NCI-H446 treated with DMSO at 0.1 percent for 48 hours (cell line): Measurements from ENCODE around the gene ADAMTS8.

ENCODE experiments used
- DNase-seq: peaks from one replicate; lab custom pipeline; 2025; lab: John Stamatoyannopoulos, UW

ADAMTS8 gene

DNA sequence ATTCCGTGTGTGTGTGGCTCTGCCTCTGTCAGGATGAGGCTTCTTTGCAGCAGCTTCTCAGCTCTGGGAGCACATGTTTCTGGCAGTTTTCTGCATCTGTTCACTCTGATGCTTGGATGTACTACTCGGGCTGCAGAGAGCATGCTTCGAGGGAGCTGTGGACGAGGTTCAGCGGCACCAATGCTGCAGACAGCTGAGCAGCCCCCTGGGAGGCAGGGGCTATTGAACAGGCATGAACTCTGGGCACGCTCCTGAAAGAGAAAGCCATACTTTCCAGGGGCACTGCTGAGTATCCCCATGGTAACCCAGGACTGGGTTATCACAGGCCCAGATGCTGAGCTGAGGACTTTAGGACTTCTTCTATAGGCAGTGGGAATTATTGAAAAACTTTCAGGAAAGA lies 33.8 kb downstream of the ADAMTS8 start:
- no peak for DNase-seq

DNA sequence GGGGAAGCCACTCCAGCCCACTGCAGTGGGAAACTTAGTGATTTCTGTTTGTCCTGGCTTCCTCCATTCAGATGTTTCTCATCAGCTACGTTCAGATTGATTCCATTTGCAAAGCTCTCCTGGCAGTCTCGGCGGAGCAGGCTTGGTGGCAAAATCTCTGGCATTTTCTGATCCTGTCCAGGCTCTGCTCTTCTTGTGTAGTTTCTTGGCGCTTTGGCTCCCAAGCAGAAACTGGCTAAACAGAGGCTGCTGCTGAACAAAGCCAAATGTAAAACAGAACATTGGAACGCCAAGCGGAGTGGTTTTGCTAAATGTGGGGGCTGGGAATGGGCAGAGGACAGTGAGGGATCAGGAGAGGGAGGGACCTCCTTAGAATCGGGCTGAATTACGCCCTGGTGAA lies 36.7 kb downstream of the ADAMTS8 start:
- no peak for DNase-seq

DNA sequence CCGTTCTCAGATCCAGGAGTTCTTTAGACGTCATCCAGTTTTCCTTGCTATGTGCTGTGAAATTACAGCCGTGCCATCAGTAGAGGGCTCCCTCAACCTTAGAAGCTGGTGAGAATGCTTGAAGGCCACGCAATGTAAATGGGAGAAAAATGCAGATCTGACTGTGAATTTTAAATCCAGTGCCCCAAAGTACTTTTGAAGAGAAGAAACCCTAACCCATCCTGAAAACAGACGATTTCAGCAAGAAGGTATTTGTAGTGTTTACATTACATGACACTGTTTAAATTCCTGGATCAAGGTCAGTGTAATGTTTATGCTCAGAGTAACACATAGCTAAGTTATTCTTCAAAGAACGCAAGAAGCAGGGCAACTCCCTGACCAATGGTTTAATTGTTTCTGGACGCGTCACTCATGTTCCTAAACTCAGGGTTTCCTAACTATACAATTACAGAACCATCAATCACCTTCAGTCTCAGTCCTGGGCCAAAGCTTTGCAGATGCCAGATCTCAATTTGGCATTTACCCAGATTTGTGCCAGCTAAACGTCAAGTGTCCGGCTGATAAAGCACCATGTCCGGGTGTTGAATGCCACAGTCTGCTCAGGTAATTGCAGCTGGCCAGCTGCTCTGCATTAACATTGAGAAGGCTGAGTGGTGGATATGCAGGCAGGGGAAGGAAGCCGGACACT lies 38.2 kb downstream of the ADAMTS8 start:
- no peak for DNase-seq

DNA sequence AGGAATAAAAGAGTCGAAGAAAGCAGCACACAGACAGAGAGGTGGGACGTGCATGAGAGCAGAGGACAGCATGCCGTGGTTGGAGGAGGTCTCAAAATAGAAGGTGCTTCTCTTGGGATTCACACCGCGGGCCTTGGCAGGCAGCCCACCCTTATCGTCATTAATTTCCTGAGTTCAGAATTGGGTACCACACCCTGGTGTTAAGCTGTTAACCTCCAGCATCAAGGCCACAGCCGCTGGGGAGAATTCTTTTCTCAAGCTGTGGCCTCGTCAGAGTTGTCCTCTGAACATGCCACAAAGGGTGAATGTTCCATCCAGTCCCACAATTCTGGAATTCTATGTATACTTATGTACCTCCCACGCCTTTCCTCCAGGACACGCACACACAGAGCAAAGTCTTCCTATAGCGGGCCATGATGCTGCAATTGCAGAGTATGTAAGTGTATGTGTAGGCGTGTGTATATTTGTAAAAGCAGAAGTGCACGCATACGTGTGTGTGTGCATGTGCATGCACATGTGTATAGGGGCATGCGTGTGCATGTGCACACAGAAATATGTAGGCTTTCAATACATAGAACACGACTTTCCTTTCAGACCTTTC lies 39.0 kb downstream of the ADAMTS8 start:
- DNase-seq: no peak

DNA sequence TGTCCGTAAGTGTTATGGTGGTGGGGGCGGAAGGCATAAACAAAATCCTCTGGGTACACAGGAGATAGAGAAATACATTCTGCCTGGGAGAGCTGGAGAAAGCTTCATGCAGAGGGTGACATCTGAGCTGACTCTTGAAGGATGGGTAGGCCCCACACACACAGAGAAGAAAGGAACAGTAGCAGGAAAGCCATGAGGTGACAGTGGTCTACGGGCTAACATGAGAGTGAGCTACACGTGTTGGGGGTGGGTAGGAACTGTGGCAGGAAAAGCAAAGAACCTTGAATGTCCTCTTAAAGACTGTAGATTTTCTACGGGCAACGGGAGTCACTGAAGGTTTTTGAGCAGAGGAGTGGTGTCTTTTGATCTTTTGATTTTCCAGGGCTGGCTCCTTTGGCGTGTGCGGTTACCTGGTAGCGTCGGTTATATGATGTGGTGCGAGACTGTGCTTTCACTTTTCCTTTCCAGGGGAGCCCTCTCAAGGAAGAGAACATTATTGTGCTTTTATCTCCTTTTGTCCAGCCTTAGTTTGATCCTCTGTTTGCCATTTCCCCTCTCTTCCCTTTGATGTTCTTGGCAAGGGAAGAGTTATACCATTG lies 39.7 kb downstream of the ADAMTS8 start:
- DNase-seq: no peak

DNA sequence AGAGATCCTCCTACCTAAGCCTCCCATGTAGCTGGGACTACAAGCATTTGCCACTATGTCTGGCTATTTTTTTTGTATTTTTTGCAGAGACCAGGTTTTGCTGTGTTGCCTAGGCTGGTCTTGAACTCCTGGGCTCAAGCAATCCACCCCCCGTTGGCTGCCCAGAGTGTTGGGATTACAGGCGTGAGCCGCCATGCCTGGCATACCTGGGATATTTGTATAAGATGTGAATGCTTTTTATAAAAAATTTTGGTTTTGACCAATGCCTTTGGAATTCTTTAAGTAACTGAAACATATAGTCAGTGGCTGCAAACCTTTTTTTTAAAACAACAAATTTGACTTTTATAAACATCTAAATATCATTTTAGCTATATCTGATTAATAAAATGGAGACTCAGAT lies 42.4 kb downstream of the ADAMTS8 start:
- no peak for DNase-seq

DNA sequence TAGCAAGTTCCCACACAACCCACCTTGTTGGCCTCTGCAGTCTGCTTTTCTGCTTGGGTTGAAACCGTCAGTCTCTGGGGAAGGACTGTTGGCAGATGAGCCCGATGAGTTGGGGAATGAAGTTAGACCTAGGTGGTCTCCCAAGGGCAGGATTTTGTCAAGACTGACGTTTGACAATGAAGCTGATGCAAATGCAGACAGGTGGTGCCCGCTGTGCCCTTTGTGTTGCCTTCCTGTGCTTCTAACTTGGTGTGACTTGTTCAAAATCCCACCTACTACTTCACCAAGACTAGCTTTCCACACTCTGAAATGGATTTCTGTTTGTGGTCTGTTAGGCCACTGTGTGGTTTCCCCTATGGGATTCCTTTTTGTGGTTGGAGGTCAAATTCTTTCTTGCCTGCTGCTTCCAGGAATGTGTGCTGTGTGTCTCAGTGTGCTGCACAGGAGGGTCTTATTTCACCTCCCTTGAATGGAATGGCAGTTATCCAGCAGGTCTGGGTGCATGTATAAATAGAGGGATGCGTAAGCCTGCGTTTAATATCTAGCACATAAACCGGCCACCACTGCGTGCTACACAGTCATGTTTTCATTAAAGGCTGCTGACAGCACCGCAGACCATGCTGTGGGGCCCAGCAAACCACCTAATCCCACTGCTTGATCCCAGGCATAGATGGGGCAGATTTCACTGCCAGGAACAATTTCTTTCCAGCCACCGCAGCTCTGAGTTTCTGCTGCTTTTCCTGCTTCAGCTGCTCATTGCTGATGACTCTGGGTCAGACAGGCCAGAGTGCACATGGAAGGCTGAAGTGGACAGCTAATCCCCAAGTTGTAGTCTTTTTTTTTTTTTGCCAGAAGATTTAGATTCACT lies 44.8 kb downstream of the ADAMTS8 start:
- DNase-seq: no peak

DNA sequence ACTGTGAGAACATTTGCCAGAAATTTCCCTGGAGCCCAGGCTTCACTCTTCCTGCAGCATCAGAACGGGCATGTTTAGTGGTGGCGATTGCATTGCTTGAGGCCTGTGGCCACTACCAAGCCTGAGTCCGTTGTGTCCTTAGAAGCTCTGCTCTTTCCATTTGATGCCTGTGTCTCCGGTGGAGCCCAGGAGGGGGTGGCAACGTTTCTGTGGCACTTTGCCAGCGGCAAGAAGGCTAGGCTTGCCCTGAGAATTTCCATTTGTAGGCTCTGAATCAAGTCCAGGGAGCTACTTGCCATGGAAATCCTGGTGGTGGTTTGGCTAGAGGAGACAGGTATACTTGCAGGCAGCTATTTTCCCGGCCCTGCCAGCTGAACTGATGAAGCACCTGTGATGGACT lies 47.1 kb downstream of the ADAMTS8 start:
- DNase-seq: no peak

DNA sequence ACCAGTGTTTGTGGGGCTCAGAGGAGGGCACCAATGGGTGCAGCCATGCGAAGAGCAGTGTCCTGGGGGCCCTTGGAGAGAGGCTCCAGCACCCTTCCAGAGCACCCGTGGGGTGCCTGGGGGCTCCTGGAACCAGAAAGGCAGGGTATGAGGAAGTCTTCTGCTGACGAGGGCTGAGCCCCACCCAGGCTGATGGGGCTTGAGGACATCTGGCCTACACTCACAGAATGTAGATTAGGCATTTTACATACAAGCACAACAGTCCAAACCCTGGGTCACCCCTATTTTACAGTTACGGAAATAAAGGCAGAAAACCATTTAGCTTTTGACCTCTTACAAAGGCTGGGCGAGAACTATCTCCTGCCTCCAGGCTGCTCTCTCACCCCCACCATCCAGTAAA lies 47.6 kb downstream of the ADAMTS8 start:
- DNase-seq: no peak

DNA sequence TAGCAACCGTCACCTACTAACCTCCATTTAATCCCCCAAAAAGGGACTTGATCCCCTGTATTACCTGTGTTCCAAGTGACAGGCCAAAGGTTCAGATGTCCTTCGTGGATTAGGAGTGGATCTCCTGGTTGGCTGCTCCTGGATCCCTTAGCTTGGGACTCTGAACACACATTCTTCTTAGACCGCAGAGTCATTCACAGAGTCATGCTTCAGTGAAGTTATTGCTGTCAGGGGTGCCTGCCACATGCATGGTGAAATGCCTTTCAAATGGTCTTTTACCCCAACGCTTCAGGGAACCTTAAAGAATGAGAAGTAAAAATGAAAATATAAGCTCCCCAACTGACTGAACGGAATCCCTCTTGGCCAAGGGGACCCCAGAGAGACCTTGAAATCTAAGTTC lies 49.1 kb downstream of the ADAMTS8 start:
- no peak for DNase-seq

DNA sequence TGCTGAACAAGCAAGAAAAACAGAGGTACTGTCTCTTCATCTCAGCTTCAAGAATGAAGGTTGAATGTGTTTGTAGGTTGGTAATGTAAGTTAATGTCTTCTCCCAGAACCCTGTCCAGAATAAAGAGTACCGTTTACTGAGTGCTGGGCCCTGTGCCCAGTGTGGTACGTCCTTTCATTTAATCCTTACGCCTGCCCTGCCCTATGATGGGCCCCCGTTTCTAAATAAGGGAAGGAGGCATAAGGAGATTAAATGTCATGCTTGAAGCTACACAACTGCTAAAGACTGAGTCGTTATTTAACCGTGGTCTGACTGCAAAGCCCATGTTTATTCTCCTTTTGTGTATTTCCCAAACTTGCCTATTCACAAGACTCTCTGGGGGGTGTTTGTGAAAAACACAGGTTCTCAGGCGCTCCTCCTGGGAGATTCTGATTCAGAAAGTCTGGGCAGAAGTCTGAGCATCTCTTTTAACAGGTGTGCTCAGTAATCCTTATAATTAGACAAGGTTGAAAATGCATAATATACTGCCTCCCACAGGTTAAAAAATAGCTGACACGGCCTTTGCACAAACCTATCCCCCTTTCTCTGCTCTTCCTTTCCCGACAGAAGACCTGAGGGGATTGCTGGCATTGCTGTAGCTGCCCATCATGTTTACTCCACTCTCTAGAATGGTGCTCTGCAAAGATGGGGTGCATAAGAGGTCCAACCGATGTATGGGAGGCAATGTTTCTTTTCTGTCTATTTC lies 57.4 kb downstream of the ADAMTS8 start:
- DNase-seq: no peak

DNA sequence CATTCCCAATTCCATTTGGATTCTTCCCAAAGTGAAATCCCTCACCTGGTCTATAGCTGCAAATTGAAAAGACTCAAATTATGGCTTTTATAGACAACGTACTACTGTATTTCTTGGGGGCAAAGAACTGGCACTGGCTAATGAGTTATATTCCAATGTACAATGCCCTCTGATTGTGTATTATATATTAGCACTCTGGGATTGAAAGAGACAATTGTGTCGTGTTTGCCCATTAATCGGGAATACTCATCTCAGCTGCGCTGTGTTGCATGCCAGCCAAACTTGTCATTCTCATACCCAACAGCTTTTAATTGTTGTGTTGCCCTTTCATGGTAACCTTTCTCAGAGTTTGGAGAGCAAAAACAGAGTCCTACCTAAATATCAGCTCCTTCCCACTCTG lies 58.7 kb downstream of the ADAMTS8 start:
- DNase-seq: no peak

DNA sequence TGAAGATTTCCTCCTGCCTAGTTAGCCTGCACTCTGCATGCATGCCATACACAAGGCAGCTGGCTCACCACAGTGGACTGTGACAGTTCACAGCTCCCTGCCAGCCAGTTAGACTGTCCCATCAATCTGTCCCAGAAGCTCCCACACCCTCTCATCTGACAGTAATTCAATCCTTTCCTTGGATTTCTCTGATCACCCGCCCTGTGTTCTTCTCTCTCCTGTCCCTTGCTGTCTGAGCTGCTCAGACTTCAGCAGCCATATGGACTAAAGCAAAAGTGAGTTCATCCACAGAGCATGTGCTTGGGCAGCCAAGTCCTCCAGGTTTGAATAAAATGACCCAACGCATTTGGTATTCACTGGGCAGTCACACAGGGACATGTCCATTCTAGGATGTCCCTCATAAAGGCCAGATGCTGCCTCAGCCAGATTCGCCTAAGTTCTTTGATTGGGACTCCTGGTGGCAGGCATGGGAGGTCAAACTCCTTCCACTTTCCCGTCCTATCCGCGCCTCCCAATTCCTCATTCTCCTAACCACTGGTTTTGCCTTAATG lies 59.2 kb downstream of the ADAMTS8 start:
- no peak for DNase-seq

DNA sequence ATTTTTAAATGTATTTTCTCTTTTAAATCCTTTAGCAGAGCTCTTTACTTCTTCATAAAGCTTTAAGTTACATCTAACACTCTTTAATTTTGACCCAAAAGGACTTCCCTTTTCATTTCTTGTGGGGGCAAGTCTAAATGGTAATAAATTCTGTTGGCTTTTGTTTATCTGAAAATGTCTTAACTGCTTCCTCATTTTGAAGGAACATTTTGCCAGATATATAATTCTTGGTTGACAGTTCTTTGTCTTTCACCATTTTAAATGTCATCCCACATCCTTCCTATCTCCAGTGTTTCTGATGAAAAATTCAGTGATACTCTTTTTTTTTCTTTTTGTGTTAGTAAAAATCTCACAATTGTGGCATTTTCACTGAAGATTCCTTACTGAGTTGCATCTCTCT lies 69.0 kb downstream of the ADAMTS8 start:
- no peak for DNase-seq

DNA sequence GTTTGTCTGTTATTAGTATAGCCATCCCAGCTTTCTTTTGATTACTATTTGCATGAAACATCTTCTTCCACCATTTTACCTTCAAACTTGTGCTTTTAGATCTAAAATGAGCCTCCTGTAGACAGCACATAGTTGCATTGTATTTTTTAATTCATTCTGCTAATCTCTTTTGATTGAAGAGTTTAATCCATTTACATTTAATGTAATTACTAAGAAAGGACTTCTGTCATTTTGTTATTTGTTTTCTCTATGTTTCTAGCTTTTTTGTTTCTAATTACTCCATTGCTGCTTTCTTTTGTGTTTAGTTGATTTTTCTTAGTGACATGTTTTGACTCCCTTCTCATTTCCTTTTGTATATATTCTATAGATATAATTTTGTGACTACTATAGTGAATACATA lies 70.0 kb downstream of the ADAMTS8 start:
- DNase-seq: no peak
